OCI-M2 (cell line): Measurements from ENCODE around the gene FLT3.
"Not testable (repeated sequence)": the region's sequence is repeated elsewhere in the genome, so short reads cannot be mapped to it uniquely, and the experiment has no call there.

Source experiments
- DNase-seq: peaks from one replicate; lab custom pipeline; 2025; ENCODE audit not compliant: unreplicated experiment; lab: John Stamatoyannopoulos, UW

The FLT3 gene

GRCh38 chr13:28100150-28101121 is at the start of gene FLT3:
Gene FLT3, minus strand, starts transcription at chr13:28100576. Its CDS starts 66 bp downstream, at chr13:28100510.
- no peak for DNase-seq

- DNase-seq, result no peak
These were observed 47.1 kb upstream of the FLT3 start for GRCh38 chr13:28147495-28147894.

GRCh38 chr13:28145049-28145448 is 44.7 kb upstream of the FLT3 start:
- DNase-seq, result no peak

- DNase-seq, result not testable (repeated sequence)
These were observed 41.2 kb upstream of the FLT3 start for GRCh38 chr13:28141542-28141941.

GRCh38 chr13:28140433-28141125 is 40.2 kb upstream of the FLT3 start:
- DNase-seq, result no peak

GRCh38 chr13:28138756-28139470 is 38.5 kb upstream of the FLT3 start:
- DNase-seq, result no peak

- DNase-seq, result no peak
These were observed 37.8 kb upstream of the FLT3 start, which contains the start of gene PAN3 for GRCh38 chr13:28138012-28138755. Gene PAN3, plus strand, starts transcription at chr13:28138545. Its CDS starts 113 bp downstream, at chr13:28138658.

GRCh38 chr13:28137596-28137995 is 37.2 kb upstream of the FLT3 start:
- DNase-seq, result no peak

- no peak for DNase-seq
These were observed 36.5 kb upstream of the FLT3 start for GRCh38 chr13:28136916-28137315.

- no peak for DNase-seq
These were observed 31.3 kb upstream of the FLT3 start for GRCh38 chr13:28131646-28132045.

- no peak for DNase-seq
These were observed 29.7 kb upstream of the FLT3 start for GRCh38 chr13:28129911-28130693.

- no peak for DNase-seq
These were observed 28.6 kb upstream of the FLT3 start for GRCh38 chr13:28128926-28129325.

GRCh38 chr13:28128030-28128429 is 27.7 kb upstream of the FLT3 start:
- no peak for DNase-seq

- no peak for DNase-seq
These were observed 20.8 kb upstream of the FLT3 start for GRCh38 chr13:28121224-28121623.

GRCh38 chr13:28120317-28120716 is 19.9 kb upstream of the FLT3 start:
- no peak for DNase-seq

GRCh38 chr13:28117689-28118377 is 17.5 kb upstream of the FLT3 start:
- DNase-seq, result no peak

- no peak for DNase-seq
These were observed 16.4 kb upstream of the FLT3 start for GRCh38 chr13:28116736-28117135.

GRCh38 chr13:28110414-28110813 is 10.0 kb upstream of the FLT3 start:
- DNase-seq, result no peak

GRCh38 chr13:28106976-28107375 is 6.6 kb upstream of the FLT3 start:
- no peak for DNase-seq
